ENCODE data around the gene UGT1A8. TPM values are rescaled to one million over a fixed set of nuclear protein-coding genes. Genes with fewer than 3 reads are reported as not detected.

The UGT1A8 gene
- total RNA-seq, 1 donor from 2014 or later: not detected

- peaks cover 4% of the 10 kb centered on the region for H3K4me1 Mint-ChIP-seq
- CTCF ChIA-PET: interaction anchor here (1.1 to 2.1 kb wide), 4 partner anchors 13 to 307 kb away, joined by 3 to 8 read pairs (median 4); no protein-coding TSS in a partner anchor
- intact Hi-C loops (cut with micrococcal nuclease): loop anchor here (1.0 to 5.0 kb wide), 4 partner anchors 214 to 1104 kb away; no protein-coding TSS in a partner anchor
- no peak overlapping the region for H3K27ac Mint-ChIP-seq
- H3K4me3 Mint-ChIP-seq: no peak overlapping the region
- peaks cover 32% of the 10 kb centered on the region for H3K27me3 Mint-ChIP-seq
- TF ChIP-seq CTCF (IDR thresholded peaks at IDR 0.05): peak; percentile 75
- no peaks in the 10 kb centered on the region for H3K36me3 Mint-ChIP-seq (ENCODE audit: low read depth)
- DNase-seq (peak; percentile 55), ATAC-seq (ENCODE audit: low read depth) (peak; percentile 66)
- POLR2A ChIA-PET: interaction anchor here (0.6 kb wide), 1 partner anchor 425 kb away, joined by 3 read pairs; no protein-coding TSS in a partner anchor
- H3K9me3 Mint-ChIP-seq: no peaks in the 10 kb centered on the region
These were observed 94.0 kb downstream of the UGT1A8 start for GRCh38 chr2:233711312-233712008.

- Mint-ChIP-seq H3K4me1 (peaks cover 4% of the 10 kb centered on the region), H3K9me3 (no peaks in the 10 kb centered on the region), H3K27ac (no peak within 1 kb of the TSS), H3K27me3 (peaks cover 26% of the 10 kb centered on the region), H3K36me3 (ENCODE audit: low read depth) (no peaks in the 10 kb centered on the region), H3K4me3 (no peak within 1 kb of the TSS)
- no peak for ATAC-seq (ENCODE audit: low read depth)
- DNase-seq: no peak
- CTCF ChIA-PET: interaction anchor here (0.8 to 2.1 kb wide), 3 partner anchors 13 to 309 kb away, joined by 3 to 8 read pairs (median 3); no protein-coding TSS in a partner anchor
- POLR2A ChIA-PET: no interaction called here
- TF ChIP-seq CTCF (IDR thresholded peaks at IDR 0.05): no peak
- intact Hi-C loops (cut with micrococcal nuclease): loop anchor here (5.0 kb wide), 2 partner anchors 215 to 1105 kb away; no protein-coding TSS in a partner anchor
These were observed 95.3 kb downstream of the UGT1A8 start, which contains the start of gene UGT1A5 for GRCh38 chr2:233712611-233713261. UGT1A5 (plus strand) TSS chr2:233712907; CDS start chr2:233712992, 85 bp downstream.

GRCh38 chr2:233713262-233713615 is 95.8 kb downstream of the UGT1A8 start:
- POLR2A ChIA-PET: no interaction called here

GRCh38 chr2:233714121-233714520 is 96.7 kb downstream of the UGT1A8 start:
- Mint-ChIP-seq H3K36me3 (ENCODE audit: low read depth) (no peaks in the 10 kb centered on the region), H3K4me1 (peaks cover 4% of the 10 kb centered on the region), H3K27ac (no peak overlapping the region), H3K9me3 (no peaks in the 10 kb centered on the region), H3K4me3 (no peak overlapping the region), H3K27me3 (peaks cover 25% of the 10 kb centered on the region)
- no peak for TF ChIP-seq CTCF (IDR thresholded peaks at IDR 0.05)
- intact Hi-C loops (cut with micrococcal nuclease): loop anchor here (5.0 kb wide), 2 partner anchors 217 to 1107 kb away; no protein-coding TSS in a partner anchor
- ATAC-seq (ENCODE audit: low read depth) (no peak), DNase-seq (no peak)
- CTCF ChIA-PET: no interaction called here
- POLR2A ChIA-PET: no interaction called here

More at GRCh38 chr2:233713262-233713615, 95.8 kb downstream of the UGT1A8 start:
- no peak for DNase-seq
- TF ChIP-seq CTCF (IDR thresholded peaks at IDR 0.05): no peak
- peaks cover 26% of the 10 kb centered on the region for H3K27me3 Mint-ChIP-seq
- no peak overlapping the region for H3K4me3 Mint-ChIP-seq
- H3K9me3 Mint-ChIP-seq: no peaks in the 10 kb centered on the region
- peaks cover 4% of the 10 kb centered on the region for H3K4me1 Mint-ChIP-seq
- CTCF ChIA-PET: no interaction called here
- no peaks in the 10 kb centered on the region for H3K36me3 Mint-ChIP-seq (ENCODE audit: low read depth)
- H3K27ac Mint-ChIP-seq: no peak overlapping the region
- intact Hi-C loops (cut with micrococcal nuclease): loop anchor here (5.0 kb wide), 2 partner anchors 216 to 1106 kb away; no protein-coding TSS in a partner anchor
- no peak for ATAC-seq (ENCODE audit: low read depth)

GRCh38 chr2:233718552-233718951 is 101.1 kb downstream of the UGT1A8 start, which contains the start of gene UGT1A4:
UGT1A4 (plus strand) TSS chr2:233718736; CDS start chr2:233718821, 85 bp downstream.
- TF ChIP-seq CTCF (IDR thresholded peaks at IDR 0.05): no peak
- POLR2A ChIA-PET: no interaction called here
- H3K36me3 Mint-ChIP-seq (ENCODE audit: low read depth): no peaks in the 10 kb centered on the region
- no peak within 1 kb of the TSS for H3K4me3 Mint-ChIP-seq
- H3K9me3 Mint-ChIP-seq: no peaks in the 10 kb centered on the region
- no peak for ATAC-seq (ENCODE audit: low read depth)
- no peaks in the 10 kb centered on the region for H3K4me1 Mint-ChIP-seq
- no peak within 1 kb of the TSS for H3K27ac Mint-ChIP-seq
- intact Hi-C loops (cut with micrococcal nuclease): no loop called here
- DNase-seq: no peak
- H3K27me3 Mint-ChIP-seq: peaks cover 23% of the 10 kb centered on the region
- CTCF ChIA-PET: no interaction called here

All from activated B cell treated with CpG ODN at 0.5 μM for 24 hours (primary cell).